GM15510 (cell line): ENCODE results near the gene IL1R2.

Experiments
- POLR2A ChIP-seq: IDR thresholded peaks from 3 replicates; pipeline ENCODE4 v1.6.1; 2011; ENCODE audit warnings: borderline replicate concordance; ENCODE audit not compliant: insufficient read length; ENCODE audit errors: extremely low read depth

The IL1R2 gene

GRCh38 chr2:101991721-101992145, at the start of gene IL1R2:
IL1R2 (plus strand) TSS chr2:101991960; CDS start chr2:102008576, 16,616 bp downstream.
- no peak for TF ChIP-seq POLR2A

GRCh38 chr2:101942851-101943250, 48.9 kb upstream of the IL1R2 start:
- no peak for TF ChIP-seq POLR2A

- no peak for TF ChIP-seq POLR2A
These were observed 45.3 kb upstream of the IL1R2 start for GRCh38 chr2:101946372-101947039.

GRCh38 chr2:101947374-101947773, 44.4 kb upstream of the IL1R2 start:
- TF ChIP-seq POLR2A, result no peak

GRCh38 chr2:101948625-101949155, 43.1 kb upstream of the IL1R2 start:
- no peak for TF ChIP-seq POLR2A

- TF ChIP-seq POLR2A, result no peak
These were observed 42.5 kb upstream of the IL1R2 start for GRCh38 chr2:101949304-101949703.

- no peak for TF ChIP-seq POLR2A
These were observed 40.5 kb upstream of the IL1R2 start for GRCh38 chr2:101951296-101951695.

GRCh38 chr2:101952551-101952950, 39.2 kb upstream of the IL1R2 start:
- TF ChIP-seq POLR2A, result no peak

GRCh38 chr2:101956465-101957438, 35.0 kb upstream of the IL1R2 start:
- no peak for TF ChIP-seq POLR2A

- no peak for TF ChIP-seq POLR2A
These were observed 33.7 kb upstream of the IL1R2 start for GRCh38 chr2:101958061-101958460.

- TF ChIP-seq POLR2A, result no peak
These were observed 30.9 kb upstream of the IL1R2 start for GRCh38 chr2:101960819-101961337.

GRCh38 chr2:101961338-101962191, 30.2 kb upstream of the IL1R2 start:
- TF ChIP-seq POLR2A, result no peak

- TF ChIP-seq POLR2A, result no peak
These were observed 29.5 kb upstream of the IL1R2 start for GRCh38 chr2:101962309-101962708.

- no peak for TF ChIP-seq POLR2A
These were observed 28.6 kb upstream of the IL1R2 start for GRCh38 chr2:101963198-101963597.
